Activated naive CD8-positive, alpha-beta T cell treated with anti-CD3 and anti-CD28 coated beads, Interleukin-2, amount 10 ng/mL, durations not matched to agents 7 days and 5 days (primary cell): ENCODE results near the gene GRM5. TPM values are rescaled to one million over a fixed set of nuclear protein-coding genes. Genes with fewer than 3 reads are reported as not detected.

Experiments used
- ATAC-seq: fragments of 150-1000 bp; cut with Tn5 transposase; one replicate; pipeline ENCODE4 v1.10.0; 2021; ENCODE audit warnings: low read depth, moderate library complexity
- POLR2A ChIA-PET: fragments of 350-600 bp; sonication (Branson Sonifier 250); formaldehyde crosslinking; loops from one replicate; lab custom pipeline; 2021; ENCODE audit warnings: antibody characterized with exemption; lab: Charles Lee
- DNase-seq: peaks from one replicate; pipeline ENCODE4 v3.0.0; 2021
- H3K27ac Mint-ChIP-seq: one replicate; pipeline ENCODE4 v1.8.0; 2022; ENCODE audit warnings: mild to moderate bottlenecking, mixed read lengths
- H3K27me3 Mint-ChIP-seq: one replicate; pipeline ENCODE4 v1.8.0; 2022; ENCODE audit warnings: mild to moderate bottlenecking, moderate library complexity, mixed read lengths
- H3K36me3 Mint-ChIP-seq: one replicate; pipeline ENCODE4 v1.8.0; 2021; ENCODE audit warnings: mild to moderate bottlenecking, mixed read lengths
- H3K4me1 Mint-ChIP-seq: one replicate; pipeline ENCODE4 v1.8.0; 2021; ENCODE audit warnings: mixed read lengths
- H3K4me3 Mint-ChIP-seq: one replicate; pipeline ENCODE4 v1.8.0; 2022; ENCODE audit warnings: mild to moderate bottlenecking, moderate library complexity, mixed read lengths
- H3K9me3 Mint-ChIP-seq: one replicate; pipeline ENCODE4 v1.8.0; 2021; ENCODE audit warnings: mixed read lengths
- total RNA-seq, 2 experiments: library from RNA; stranded (reverse); gene quantifications; one replicate each; pipeline ENCODE4 v1.2.3, GENCODE V29; 2021

Gene GRM5
- total RNA-seq, 2 experiments from 2014 or later, result not detected

- H3K4me1 Mint-ChIP-seq, result no peaks in the 10 kb centered on the region
These were observed 434.3 kb downstream of the GRM5 start for GRCh38 chr11:88631497-88631896.

GRCh38 chr11:88629496-88629895 is 436.3 kb downstream of the GRM5 start:
- Mint-ChIP-seq H3K4me3 (no peak overlapping the region), H3K27me3 (no peaks in the 10 kb centered on the region), H3K36me3 (no peaks in the 10 kb centered on the region), H3K4me1 (no peaks in the 10 kb centered on the region), H3K27ac (no peak overlapping the region), H3K9me3 (no peaks in the 10 kb centered on the region)
- POLR2A ChIA-PET, result no interaction called here
- DNase-seq (no peak), ATAC-seq (no peak)

More at GRCh38 chr11:88631497-88631896, 434.3 kb downstream of the GRM5 start:
- POLR2A ChIA-PET, result no interaction called here
- DNase-seq (no peak), ATAC-seq (no peak)
- H3K27me3 Mint-ChIP-seq, result no peaks in the 10 kb centered on the region
- no peaks in the 10 kb centered on the region for H3K36me3 Mint-ChIP-seq
- H3K9me3 Mint-ChIP-seq, result no peaks in the 10 kb centered on the region
- no peak overlapping the region for H3K27ac Mint-ChIP-seq
- no peak overlapping the region for H3K4me3 Mint-ChIP-seq

- POLR2A ChIA-PET, result no interaction called here
- H3K27ac Mint-ChIP-seq, result no peak overlapping the region
- H3K36me3 Mint-ChIP-seq, result no peaks in the 10 kb centered on the region
- no peak for ATAC-seq
- no peaks in the 10 kb centered on the region for H3K9me3 Mint-ChIP-seq
- H3K4me3 Mint-ChIP-seq, result no peak overlapping the region
- no peaks in the 10 kb centered on the region for H3K27me3 Mint-ChIP-seq
- DNase-seq, result no peak
- no peaks in the 10 kb centered on the region for H3K4me1 Mint-ChIP-seq
These were observed 439.6 kb downstream of the GRM5 start for GRCh38 chr11:88626216-88626615.

GRCh38 chr11:88623531-88623930 is 442.3 kb downstream of the GRM5 start:
- Mint-ChIP-seq H3K4me1 (no peaks in the 10 kb centered on the region), H3K4me3 (no peak overlapping the region), H3K27ac (no peak overlapping the region), H3K27me3 (no peaks in the 10 kb centered on the region), H3K36me3 (no peaks in the 10 kb centered on the region), H3K9me3 (no peaks in the 10 kb centered on the region)
- DNase-seq (no peak), ATAC-seq (no peak)
- POLR2A ChIA-PET, result no interaction called here

GRCh38 chr11:88620568-88621130 is 445.1 kb downstream of the GRM5 start:
- Mint-ChIP-seq H3K9me3 (no peaks in the 10 kb centered on the region), H3K27me3 (peaks cover 3% of the 10 kb centered on the region), H3K4me3 (no peak overlapping the region), H3K36me3 (no peaks in the 10 kb centered on the region), H3K27ac (no peak overlapping the region), H3K4me1 (no peaks in the 10 kb centered on the region)
- DNase-seq (no peak), ATAC-seq (no peak)
- POLR2A ChIA-PET, result no interaction called here

- H3K9me3 Mint-ChIP-seq, result no peaks in the 10 kb centered on the region
- peaks cover 3% of the 10 kb centered on the region for H3K27me3 Mint-ChIP-seq
- H3K27ac Mint-ChIP-seq, result no peak overlapping the region
- H3K36me3 Mint-ChIP-seq, result no peaks in the 10 kb centered on the region
- POLR2A ChIA-PET, result no interaction called here
- DNase-seq (no peak), ATAC-seq (no peak)
- no peaks in the 10 kb centered on the region for H3K4me1 Mint-ChIP-seq
- no peak overlapping the region for H3K4me3 Mint-ChIP-seq
These were observed 446.0 kb downstream of the GRM5 start for GRCh38 chr11:88619656-88620385.

GRCh38 chr11:88619071-88619425 is 446.7 kb downstream of the GRM5 start:
- no peaks in the 10 kb centered on the region for H3K36me3 Mint-ChIP-seq
- DNase-seq, result no peak
- no peak overlapping the region for H3K27ac Mint-ChIP-seq
- no peak overlapping the region for H3K4me3 Mint-ChIP-seq
- no peaks in the 10 kb centered on the region for H3K4me1 Mint-ChIP-seq
- POLR2A ChIA-PET, result no interaction called here
- no peak for ATAC-seq
- no peaks in the 10 kb centered on the region for H3K9me3 Mint-ChIP-seq
- H3K27me3 Mint-ChIP-seq, result peaks cover 3% of the 10 kb centered on the region

- H3K36me3 Mint-ChIP-seq, result no peaks in the 10 kb centered on the region
- ATAC-seq, result no peak
- POLR2A ChIA-PET, result no interaction called here
- no peak overlapping the region for H3K27ac Mint-ChIP-seq
- no peak overlapping the region for H3K4me3 Mint-ChIP-seq
- no peaks in the 10 kb centered on the region for H3K9me3 Mint-ChIP-seq
- H3K27me3 Mint-ChIP-seq, result peaks cover 3% of the 10 kb centered on the region
- DNase-seq, result no peak
- H3K4me1 Mint-ChIP-seq, result no peaks in the 10 kb centered on the region
These were observed 447.3 kb downstream of the GRM5 start for GRCh38 chr11:88618327-88619070.

GRCh38 chr11:88617226-88617625 is 448.6 kb downstream of the GRM5 start:
- POLR2A ChIA-PET, result no interaction called here
- no peak for DNase-seq
- H3K36me3 Mint-ChIP-seq, result no peaks in the 10 kb centered on the region
- no peaks in the 10 kb centered on the region for H3K4me1 Mint-ChIP-seq
- no peak overlapping the region for H3K4me3 Mint-ChIP-seq
- H3K27me3 Mint-ChIP-seq, result peaks cover 3% of the 10 kb centered on the region
- H3K9me3 Mint-ChIP-seq, result no peaks in the 10 kb centered on the region
- ATAC-seq, result no peak
- H3K27ac Mint-ChIP-seq, result no peak overlapping the region

GRCh38 chr11:88604260-88604659 is 461.5 kb downstream of the GRM5 start:
- peaks cover 2% of the 10 kb centered on the region for H3K9me3 Mint-ChIP-seq
- H3K27ac Mint-ChIP-seq, result no peak overlapping the region

GRCh38 chr11:88603091-88603867 is 462.5 kb downstream of the GRM5 start:
- Mint-ChIP-seq H3K27me3 (no peaks in the 10 kb centered on the region), H3K36me3 (no peaks in the 10 kb centered on the region), H3K27ac (no peak overlapping the region), H3K4me1 (no peaks in the 10 kb centered on the region), H3K4me3 (no peak overlapping the region), H3K9me3 (peaks cover 2% of the 10 kb centered on the region)
- POLR2A ChIA-PET, result no interaction called here
- DNase-seq, result no peak
- no peak for ATAC-seq

More at GRCh38 chr11:88604260-88604659, 461.5 kb downstream of the GRM5 start:
- no peaks in the 10 kb centered on the region for H3K27me3 Mint-ChIP-seq
- ATAC-seq, result no peak
- H3K4me1 Mint-ChIP-seq, result no peaks in the 10 kb centered on the region
- H3K36me3 Mint-ChIP-seq, result no peaks in the 10 kb centered on the region
- POLR2A ChIA-PET, result no interaction called here
- no peak overlapping the region for H3K4me3 Mint-ChIP-seq
- no peak for DNase-seq

- POLR2A ChIA-PET, result no interaction called here
These were observed 468.4 kb downstream of the GRM5 start for GRCh38 chr11:88597387-88597786.

GRCh38 chr11:88596786-88597185 is 469.0 kb downstream of the GRM5 start:
- Mint-ChIP-seq H3K4me3 (no peak overlapping the region), H3K27ac (no peak overlapping the region), H3K4me1 (peaks cover 3% of the 10 kb centered on the region), H3K9me3 (peaks cover 2% of the 10 kb centered on the region), H3K27me3 (no peaks in the 10 kb centered on the region), H3K36me3 (no peaks in the 10 kb centered on the region)
- POLR2A ChIA-PET, result no interaction called here
- no peak for DNase-seq
- no peak for ATAC-seq

More at GRCh38 chr11:88597387-88597786, 468.4 kb downstream of the GRM5 start:
- H3K36me3 Mint-ChIP-seq, result no peaks in the 10 kb centered on the region
- no peak overlapping the region for H3K4me3 Mint-ChIP-seq
- no peaks in the 10 kb centered on the region for H3K27me3 Mint-ChIP-seq
- H3K4me1 Mint-ChIP-seq, result peaks cover 3% of the 10 kb centered on the region
- ATAC-seq, result no peak
- DNase-seq, result no peak
- H3K9me3 Mint-ChIP-seq, result peaks cover 2% of the 10 kb centered on the region
- H3K27ac Mint-ChIP-seq, result no peak overlapping the region
